CD4-positive, alpha-beta T cell (primary cell): Measurements from ENCODE around the gene MCU. TPM values are rescaled to one million over a fixed set of nuclear protein-coding genes. Genes with fewer than 3 reads are reported as not detected.

ENCODE experiments used
- ATAC-seq: fragments of 200-7000 bp; cut with Tn5 transposase; one replicate; pipeline ENCODE4 v1.10.0; 2022; ENCODE audit warnings: mild to moderate bottlenecking; ENCODE audit not compliant: poor library complexity
- CTCF ChIA-PET: fragments of 350-600 bp; sonication (Branson Sonifier 250); formaldehyde crosslinking; loops from one replicate; lab custom pipeline; 2021; ENCODE audit warnings: antibody characterized with exemption, inconsistent platforms; lab: Charles Lee
- POLR2A ChIA-PET: fragments of 350-600 bp; sonication (Branson Sonifier 250); formaldehyde crosslinking; loops from one replicate; lab custom pipeline; 2021; ENCODE audit warnings: antibody characterized with exemption, inconsistent platforms; lab: Charles Lee
- DNase-seq, 14 experiments: peaks; one replicate each; pipeline ENCODE4 v3.0.0-alpha.2; 2013 to 2020; ENCODE audit warnings: mixed read lengths in 2 of 14
- H3K27ac ChIP-seq, 2 donors: one replicate each; pipeline versions ENCODE4 v1.5.1 to v1.7.0; 2013; ENCODE audit warnings: low read length in 2 of 2, low read depth in 1 of 2, mild to moderate bottlenecking in 1 of 2
- H3K27me3 ChIP-seq, 2 experiments: 1 replicate in 1 of 2; 2 replicates in 1 of 2; pipeline versions ENCODE4 v1.6.1 to v1.7.0; 2013; ENCODE audit warnings: low read length in 2 of 2, control low read depth in 1 of 2, mild to moderate bottlenecking in 1 of 2, moderate library complexity in 1 of 2; ENCODE audit not compliant: insufficient read depth in 2 of 2, control insufficient read depth in 1 of 2
- H3K36me3 ChIP-seq: one replicate; pipeline ENCODE4 v1.6.1; 2013; ENCODE audit warnings: low read length, control low read depth; ENCODE audit not compliant: insufficient read depth
- H3K4me1 ChIP-seq: one replicate; pipeline ENCODE4 v1.6.1; 2013; ENCODE audit warnings: low read length, control low read depth; ENCODE audit not compliant: insufficient read depth
- H3K4me3 ChIP-seq: one replicate; pipeline ENCODE4 v1.5.1; 2013; ENCODE audit warnings: mild to moderate bottlenecking, low read length, moderate library complexity
- H3K9me3 ChIP-seq, 2 experiments: 1 replicate in 1 of 2; 2 replicates in 1 of 2; pipeline versions ENCODE4 v1.6.1 to v1.7.0; 2013; ENCODE audit warnings: low read length in 2 of 2, mild to moderate bottlenecking in 2 of 2, control low read depth in 1 of 2, moderate library complexity in 1 of 2; ENCODE audit not compliant: control insufficient read depth in 1 of 2, insufficient read depth in 1 of 2
- H3K27ac Mint-ChIP-seq: one replicate; pipeline ENCODE4 v1.8.0; 2020; ENCODE audit warnings: mixed read lengths
- H3K27me3 Mint-ChIP-seq: one replicate; pipeline ENCODE4 v1.8.0; 2021; ENCODE audit warnings: mixed read lengths
- H3K36me3 Mint-ChIP-seq: one replicate; pipeline ENCODE4 v1.8.0; 2021; ENCODE audit warnings: low read depth, mixed read lengths
- H3K4me1 Mint-ChIP-seq: one replicate; pipeline ENCODE4 v1.8.0; 2021; ENCODE audit warnings: low read depth, mixed read lengths
- H3K4me3 Mint-ChIP-seq: one replicate; pipeline ENCODE4 v1.8.0; 2020; ENCODE audit warnings: mild to moderate bottlenecking, mixed read lengths
- H3K9me3 Mint-ChIP-seq: one replicate; pipeline ENCODE4 v1.8.0; 2020; ENCODE audit warnings: mixed read lengths
- CTCF ChIP-seq: fragments of 200-600 bp; IDR thresholded peaks from one replicate; pipeline ENCODE4 v1.8.0; 2022; ENCODE audit warnings: antibody characterized with exemption, mild to moderate bottlenecking
- intact Hi-C, 2 experiments: fragments of 100-400 bp; cut with DNase I in 1 of 2; cut with micrococcal nuclease in 1 of 2; formaldehyde crosslinking; loops; one replicate each; pipeline versions ENCODE4 v1.15.1 to v1.9.0; 2023 to 2025; cut with DNase I, micrococcal nuclease
- total RNA-seq, 174 experiments: library from RNA in 2 of 174; stranded (reverse) in 2 of 174; gene quantifications; one replicate each; pipeline ENCODE4 v1.2.3 and lab custom pipeline; 2021 to 2026

Gene MCU
- total RNA-seq, 2 experiments from 2014 or later: 10.3 to 12.0 TPM

GRCh38 chr10:72885953-72886352 lies 194.0 kb downstream of the MCU start:
- intact Hi-C loops: no loop called here
- Histone ChIP-seq H3K4me3 (no peak overlapping the region), H3K27ac (no peak overlapping the region), H3K9me3 (no peaks in the 10 kb centered on the region), H3K4me1 (peaks cover 3% of the 10 kb centered on the region), H3K27me3 (no peaks in the 10 kb centered on the region), H3K36me3 (peaks cover 2% of the 10 kb centered on the region)
- Mint-ChIP-seq H3K9me3 (peaks cover 2% of the 10 kb centered on the region), H3K27me3 (no peaks in the 10 kb centered on the region), H3K4me3 (no peak overlapping the region), H3K36me3 (peaks cover 45% of the 10 kb centered on the region), H3K27ac (no peak overlapping the region), H3K4me1 (peaks cover 14% of the 10 kb centered on the region)
- ChIA-PET POLR2A (no interaction called here), CTCF (no interaction called here)
- no peak for TF ChIP-seq CTCF
- no peak for DNase-seq
- no peak for ATAC-seq

GRCh38 chr10:72886621-72887020 lies 194.7 kb downstream of the MCU start:
- intact Hi-C loops: no loop called here
- no peak for ATAC-seq
- H3K4me3 Mint-ChIP-seq: no peak overlapping the region
- POLR2A ChIA-PET: no interaction called here
- H3K36me3 ChIP-seq: peaks cover 2% of the 10 kb centered on the region
- H3K4me3 ChIP-seq: no peak overlapping the region
- H3K27me3 Mint-ChIP-seq: no peaks in the 10 kb centered on the region
- DNase-seq: no peak
- CTCF ChIA-PET: no interaction called here
- H3K36me3 Mint-ChIP-seq: peaks cover 39% of the 10 kb centered on the region
- TF ChIP-seq CTCF: no peak
- H3K9me3 ChIP-seq: no peaks in the 10 kb centered on the region
- H3K27ac ChIP-seq: no peak overlapping the region
- H3K4me1 Mint-ChIP-seq: peaks cover 14% of the 10 kb centered on the region
- no peaks in the 10 kb centered on the region for H3K27me3 ChIP-seq
- H3K27ac Mint-ChIP-seq: no peak overlapping the region
- peaks cover 3% of the 10 kb centered on the region for H3K4me1 ChIP-seq
- H3K9me3 Mint-ChIP-seq: no peaks in the 10 kb centered on the region

- Histone ChIP-seq H3K27me3 (no peaks in the 10 kb centered on the region), H3K27ac (no peak overlapping the region), H3K9me3 (no peaks in the 10 kb centered on the region), H3K36me3 (peaks cover 2% of the 10 kb centered on the region), H3K4me3 (no peak overlapping the region), H3K4me1 (peaks cover 3% of the 10 kb centered on the region)
- H3K27ac Mint-ChIP-seq: no peak overlapping the region
- no peaks in the 10 kb centered on the region for H3K27me3 Mint-ChIP-seq
- H3K9me3 Mint-ChIP-seq: no peaks in the 10 kb centered on the region
- peaks cover 34% of the 10 kb centered on the region for H3K36me3 Mint-ChIP-seq
- peaks cover 14% of the 10 kb centered on the region for H3K4me1 Mint-ChIP-seq
- intact Hi-C loops: no loop called here
- ChIA-PET POLR2A (no interaction called here), CTCF (no interaction called here)
- no peak overlapping the region for H3K4me3 Mint-ChIP-seq
- no peak for DNase-seq
- no peak for TF ChIP-seq CTCF
- ATAC-seq: no peak
Observed at GRCh38 chr10:72887043-72887442, 195.1 kb downstream of the MCU start.
